Lower leg skin (tissue), 4 donors: ENCODE data around the gene NTRK3. TPM values are rescaled to one million over a fixed set of nuclear protein-coding genes. Genes with fewer than 3 reads are reported as not detected.

Experiments
- DNase-seq, 2 donors: peaks; one replicate each; pipeline ENCODE4 v3.0.0-alpha.2; 2019; ENCODE audit warnings: low spot score in 2 of 2
- H3K4me3 ChIP-seq: fragments of 200-600 bp; sonication (generic); 2 replicates; pipeline ENCODE4 v1.5.1; 2017; ENCODE audit warnings: mild to moderate bottlenecking, low read depth; ENCODE audit not compliant: poor library complexity, severe bottlenecking
- CTCF ChIP-seq, 3 donors: fragments of 450-650 bp; IDR thresholded peaks; one replicate each; pipeline ENCODE4 v1.5.1; 2016; ENCODE audit warnings: antibody characterized with exemption in 3 of 3, mild to moderate bottlenecking in 3 of 3, moderate library complexity in 2 of 3
- POLR2A ChIP-seq, 2 donors: fragments of 450-650 bp; IDR thresholded peaks; one replicate each; pipeline ENCODE4 v1.6.1; 2016 to 2017; ENCODE audit warnings: antibody characterized with exemption in 2 of 2, mild to moderate bottlenecking in 1 of 2, moderate library complexity in 1 of 2
- WGBS, 2 donors: methylation state at CpG; one replicate each; pipeline ENCODE4 v1.1.5; 2018; 5-methylcytosine and 5-hydroxymethylcytosine counted together
- intact Hi-C: fragments of 100-400 bp; cut with DNase I; formaldehyde crosslinking; loops from one replicate; pipeline ENCODE4 v1.15.0; 2023; ENCODE audit warnings: low total_unique reads
- total RNA-seq, 4 donors: library from RNA; depleted of rRNA; stranded (reverse); fragments of >200 nt; gene quantifications; one replicate each; pipeline ENCODE4 v1.1.0, GENCODE V29; 2016

NTRK3 gene
- total RNA-seq, 4 donors from 2014 or later, result 0.97 to 5.4 (median 4.4) TPM

- intact Hi-C loops, result no loop called here
- no peak overlapping the region for H3K4me3 ChIP-seq
- no peak for TF ChIP-seq POLR2A (IDR thresholded peaks at IDR 0.05)
- TF ChIP-seq CTCF (IDR thresholded peaks at IDR 0.05), result no peak
- DNase-seq, result no peak
- 49 to 57% methylated on average over 8 of the region's 8 CpGs for WGBS, 2 donors
Observed at GRCh38 chr15:88300089-88300488, 43.5 kb upstream of the NTRK3 start.

- WGBS, 2 donors, result 32 to 34% methylated on average over 4 of the region's 4 CpGs
- no peak for DNase-seq
- no peak overlapping the region for H3K4me3 ChIP-seq
- intact Hi-C loops, result no loop called here
- TF ChIP-seq POLR2A (IDR thresholded peaks at IDR 0.05) (no peak), CTCF (IDR thresholded peaks at IDR 0.05) (no peak)
Observed at GRCh38 chr15:88299497-88299896, 43.0 kb upstream of the NTRK3 start.

DNA sequence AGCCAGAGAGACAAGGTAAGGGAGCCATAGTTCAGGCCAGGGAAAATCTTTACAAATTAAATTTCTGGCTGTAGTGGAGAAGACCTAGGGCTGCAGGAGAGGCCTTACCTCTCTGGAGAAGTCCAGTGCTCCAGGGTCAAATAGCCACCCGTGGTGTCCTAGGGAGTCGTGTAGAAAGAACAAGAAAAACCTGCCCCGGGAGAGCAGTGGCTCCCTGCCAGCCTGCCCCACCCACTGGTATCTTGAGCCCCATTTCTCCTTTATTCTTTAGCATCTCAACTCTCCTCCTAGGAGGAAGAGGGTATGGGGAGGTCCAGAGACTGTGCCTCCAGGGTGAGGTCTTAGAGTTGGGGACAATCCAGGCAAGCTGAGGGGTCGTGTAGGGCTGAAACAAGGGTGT lies 32.1 kb upstream of the NTRK3 start:
- TF ChIP-seq POLR2A (IDR thresholded peaks at IDR 0.05) (no peak), CTCF (IDR thresholded peaks at IDR 0.05) (no peak)
- no peak for DNase-seq
- intact Hi-C loops, result no loop called here
- H3K4me3 ChIP-seq, result no peak overlapping the region
- WGBS, 2 donors, result 42 to 47% methylated on average over 4 of the region's 4 CpGs

- TF ChIP-seq POLR2A (IDR thresholded peaks at IDR 0.05) (no peak), CTCF (IDR thresholded peaks at IDR 0.05) (no peak)
- DNase-seq, result no peak
- WGBS, 2 donors, result 79 to 85% methylated on average over 10 of the region's 10 CpGs
- intact Hi-C loops, result no loop called here
- H3K4me3 ChIP-seq, result no peak overlapping the region
Observed at GRCh38 chr15:88288206-88288605, 31.7 kb upstream of the NTRK3 start.

DNA sequence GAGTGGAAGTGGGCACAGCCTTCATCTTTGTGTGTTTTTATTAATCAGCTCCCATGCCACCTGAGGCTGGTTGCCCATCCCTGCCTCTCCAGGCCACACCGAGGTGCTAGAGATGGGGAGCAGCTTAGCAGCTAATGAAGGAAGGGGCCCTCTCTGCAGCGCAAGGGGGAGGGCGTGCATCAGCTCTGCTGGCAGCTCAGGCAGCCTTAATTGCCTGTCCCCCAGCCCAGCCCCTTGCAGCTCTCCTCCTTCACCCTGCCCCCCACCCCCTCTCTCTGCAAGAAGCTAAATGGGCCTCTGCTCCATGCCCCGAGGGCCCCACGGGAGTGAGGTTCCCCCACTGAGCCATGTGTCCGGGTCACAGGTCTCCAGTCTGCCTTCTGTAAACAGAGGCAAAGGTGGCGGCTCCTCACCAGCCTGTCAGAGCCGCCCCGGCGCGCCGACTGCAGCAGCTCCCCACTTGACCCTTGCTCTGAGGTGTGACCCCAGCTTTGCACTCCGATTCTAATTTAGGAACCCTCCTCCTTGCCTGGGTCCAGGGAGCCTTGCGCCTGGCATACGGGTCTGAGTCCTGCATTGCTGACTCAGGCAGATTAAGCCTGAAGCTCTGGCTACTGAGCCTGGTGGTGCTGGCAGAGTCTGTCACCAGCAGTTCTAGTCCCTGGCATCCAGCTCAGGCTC lies 27.9 kb upstream of the NTRK3 start:
- no peak for DNase-seq
- intact Hi-C loops, result no loop called here
- TF ChIP-seq CTCF (IDR thresholded peaks at IDR 0.05), result no peak
- WGBS, 2 donors, result 7 to 8% methylated on average over 7 to 15 of the region's 15 CpGs
- H3K4me3 ChIP-seq, result no peak overlapping the region

DNA sequence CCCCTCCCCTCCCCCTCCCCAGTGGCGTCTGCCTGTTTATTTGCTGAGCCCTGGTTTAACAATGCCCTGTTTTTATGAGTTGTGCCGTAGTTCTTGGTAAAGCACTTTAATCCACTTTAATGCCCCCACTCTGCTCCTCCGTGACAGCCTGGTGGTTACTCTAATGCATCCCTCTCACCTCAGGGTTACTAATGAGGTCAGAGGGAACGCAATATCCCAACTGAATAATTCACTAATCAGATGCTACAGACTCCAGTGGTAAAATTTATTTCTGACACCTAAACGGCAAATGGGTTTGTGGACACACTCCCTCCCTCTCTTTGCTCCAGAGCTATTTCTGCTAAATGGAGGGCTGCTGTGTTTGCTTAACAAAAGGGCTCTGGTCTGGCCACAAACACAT lies 26.1 kb upstream of the NTRK3 start:
- no peak overlapping the region for H3K4me3 ChIP-seq
- intact Hi-C loops, result no loop called here
- no peak for TF ChIP-seq POLR2A (IDR thresholded peaks at IDR 0.05)
- WGBS, 2 donors, result 20 to 25% methylated on average over 5 of the region's 5 CpGs
- DNase-seq, result no peak
